ENCODE data around the gene AP1G1.
A peak's percentile ranks its signal among the peaks of the same experiment; 100 is the strongest.
"Not testable (repeated sequence)": the region's sequence is repeated elsewhere in the genome, so short reads cannot be mapped to it uniquely, and the experiment has no call there.

The AP1G1 gene

GRCh38 chr16:71808593-71809459 lies at the start of gene AP1G1:
TSS of gene AP1G1 (minus strand) at chr16:71808834. CDS start at chr16:71789479, 19,355 bp downstream.
- intact Hi-C loops (cut with DNase I), result loop anchor here (5.0 kb wide), 2 partner anchors 73 to 88 kb away; partner anchors contain the start of genes IST1 and ZNF821
- DNase-seq, result peak; percentile 90 to 98 (median 96)

DNA sequence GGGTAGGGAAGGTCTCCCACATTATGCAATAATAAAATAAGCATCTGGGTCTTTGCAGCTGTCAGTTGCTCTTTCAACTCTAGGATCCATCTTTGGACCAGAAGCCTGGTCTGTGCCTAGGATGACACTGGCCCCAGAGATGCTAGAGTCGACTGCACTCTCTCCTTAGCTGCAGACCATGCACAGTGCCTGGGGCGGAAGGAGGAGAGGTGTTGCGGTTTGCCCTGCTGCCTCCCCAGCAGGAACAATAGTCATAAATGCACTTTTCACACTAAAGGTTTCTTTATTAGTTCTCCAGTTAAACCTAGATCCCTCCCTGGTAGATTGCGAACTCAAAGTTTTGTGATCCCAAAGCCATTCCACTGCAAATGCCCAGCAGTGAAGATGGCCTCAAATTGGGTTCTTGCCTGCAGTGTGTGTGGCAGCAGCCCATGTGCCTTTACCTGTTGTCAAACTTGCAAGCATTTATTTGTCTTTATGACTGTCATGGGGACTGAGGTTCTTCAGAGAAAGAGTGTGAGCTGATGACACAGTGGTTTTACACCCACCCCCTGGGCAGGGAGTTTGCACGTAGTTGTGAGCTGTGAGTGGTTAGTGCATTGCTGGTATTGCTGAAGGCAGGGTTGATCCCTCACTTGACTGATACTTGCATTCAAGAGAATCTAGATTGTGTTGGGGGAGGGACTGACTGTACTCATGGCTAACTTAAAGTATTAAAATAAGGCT lies 47.5 kb upstream of the AP1G1 start:
- intact Hi-C loops (cut with DNase I), result no loop called here
- DNase-seq, result no peak

GRCh38 chr16:71854369-71854948 lies 45.8 kb upstream of the AP1G1 start:
- no peak for DNase-seq
- intact Hi-C loops (cut with DNase I), result no loop called here

DNA sequence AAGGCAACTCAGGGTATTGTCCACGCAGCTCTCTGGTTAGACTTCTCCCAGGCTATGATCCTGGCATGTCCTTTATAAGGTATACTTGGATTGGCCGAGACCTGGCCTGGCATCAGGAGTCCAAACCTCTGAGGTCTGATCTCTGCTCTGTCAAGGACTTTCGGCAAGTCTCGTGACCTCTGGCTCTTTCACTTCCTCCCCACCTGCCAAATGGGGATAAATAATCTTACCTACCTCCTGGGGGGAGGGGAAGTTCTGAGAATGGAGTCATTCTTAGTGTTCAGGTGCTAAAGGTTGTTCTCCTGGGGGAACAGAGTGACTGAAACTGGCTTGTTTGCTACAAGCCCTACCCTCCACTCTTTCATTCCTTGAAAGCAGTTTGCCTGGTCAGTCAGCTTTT lies 44.8 kb upstream of the AP1G1 start:
- intact Hi-C loops (cut with DNase I), result no loop called here

DNA sequence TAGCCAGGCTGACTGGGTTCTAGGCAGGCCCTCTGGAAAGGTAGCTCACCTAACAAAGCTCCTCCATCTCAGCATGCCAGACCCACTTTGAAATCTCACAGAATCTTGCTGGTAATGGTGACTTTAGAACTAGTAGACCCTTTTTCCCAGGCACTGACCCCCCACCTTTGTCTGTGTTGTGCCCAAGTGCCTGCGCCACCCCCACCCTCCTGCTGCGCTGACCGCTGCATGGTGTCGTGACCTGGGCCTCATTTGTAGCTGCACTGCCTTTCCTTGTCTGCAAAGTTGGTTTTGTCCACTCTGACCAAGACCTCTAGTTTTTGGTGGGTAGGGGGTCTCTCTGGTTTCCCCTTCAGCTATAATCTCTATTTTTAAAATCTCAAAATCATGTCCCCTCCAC lies 43.9 kb upstream of the AP1G1 start:
- intact Hi-C loops (cut with DNase I), result no loop called here
- DNase-seq, result no peak

More for the DNA sequence above, 44.8 kb upstream of the AP1G1 start:
- no peak for DNase-seq

- no peak for DNase-seq
- intact Hi-C loops (cut with DNase I), result no loop called here
Measured at GRCh38 chr16:71852158-71852557, 43.5 kb upstream of the AP1G1 start.

- intact Hi-C loops (cut with DNase I), result no loop called here
- DNase-seq, result no peak
Measured at GRCh38 chr16:71851746-71852145, 43.1 kb upstream of the AP1G1 start.

DNA sequence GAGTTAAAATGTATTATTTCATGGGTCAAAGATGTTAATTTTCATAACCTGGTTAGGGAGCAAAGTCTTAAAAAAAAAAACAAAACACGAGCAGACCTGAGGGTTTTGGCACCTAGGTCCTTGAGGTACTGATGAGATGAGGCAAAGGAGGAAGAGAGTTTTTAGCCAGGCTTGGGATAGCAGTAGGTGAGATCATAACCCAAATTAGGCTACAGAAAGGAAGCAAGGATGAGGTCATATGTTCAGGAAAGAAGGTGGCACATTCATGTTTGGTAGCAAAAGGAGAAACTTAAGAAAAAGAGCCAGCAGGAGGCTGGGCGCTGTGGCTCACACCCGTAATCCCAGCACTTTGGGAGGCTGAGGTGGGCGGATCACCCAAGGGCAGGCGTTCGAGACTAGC lies 40.0 kb upstream of the AP1G1 start:
- DNase-seq, result no peak
- intact Hi-C loops (cut with DNase I), result loop anchor here (5.0 to 10.0 kb wide), 2 partner anchors 36 to 46 kb away; partner anchors contain the start of gene IST1

DNA sequence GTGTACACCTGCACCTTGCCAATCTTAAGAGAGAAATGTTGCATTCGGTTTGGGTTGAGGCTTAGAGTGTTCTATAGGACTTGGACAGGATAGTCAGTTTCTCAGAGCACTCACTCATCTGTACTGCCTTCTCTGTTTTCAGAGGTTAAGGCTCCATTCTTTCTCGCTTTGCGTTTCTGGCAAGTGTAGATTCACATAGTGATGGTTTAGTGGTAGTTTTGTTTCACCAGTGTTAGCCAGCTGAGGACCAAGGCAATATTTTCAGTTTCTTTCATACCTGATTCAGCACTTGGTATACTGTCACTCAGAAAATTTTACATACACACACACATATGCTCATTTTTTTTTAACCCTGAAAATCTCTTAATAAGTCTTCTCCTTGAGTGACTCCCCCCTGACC lies 38.5 kb upstream of the AP1G1 start:
- intact Hi-C loops (cut with DNase I), result loop anchor here (5.0 to 10.0 kb wide), 2 partner anchors 35 to 48 kb away; partner anchors contain the start of gene IST1
- DNase-seq, result no peak

- intact Hi-C loops (cut with DNase I), result loop anchor here (5.0 to 10.0 kb wide), 2 partner anchors 34 to 48 kb away; partner anchors contain the start of gene IST1
- peak in 21 of 42 donors; percentile 1 to 45 (median 16) for DNase-seq
Measured at GRCh38 chr16:71846431-71846830, 37.8 kb upstream of the AP1G1 start.

GRCh38 chr16:71845639-71846430 lies 37.2 kb upstream of the AP1G1 start, which contains the start of gene ATXN1L:
TSS of gene ATXN1L (plus strand) at chr16:71845976. CDS start at chr16:71849741, 3,765 bp downstream.
- DNase-seq, result peak; percentile 70 to 97 (median 92)
- intact Hi-C loops (cut with DNase I), result loop anchor here (5.0 to 10.0 kb wide), 2 partner anchors 34 to 49 kb away; partner anchors contain the start of gene IST1

DNA sequence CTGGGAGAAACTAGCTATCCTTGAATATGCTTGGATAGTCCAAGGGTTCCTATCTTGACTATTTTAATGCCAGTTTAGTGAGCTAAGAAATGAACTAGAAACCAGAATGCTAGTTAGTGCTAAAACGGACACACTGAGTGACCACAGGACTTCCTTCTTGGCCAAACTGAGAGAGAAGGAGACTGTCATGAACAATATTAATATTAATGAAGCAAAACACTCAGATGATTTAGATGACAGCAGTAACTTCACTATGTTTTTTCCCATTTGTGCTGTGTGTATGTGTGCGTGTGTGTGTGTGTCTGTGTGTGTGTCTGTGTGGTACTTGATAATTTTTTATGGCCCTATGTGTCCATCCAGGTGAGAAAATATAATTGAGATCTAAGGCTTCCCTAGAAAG lies 34.9 kb upstream of the AP1G1 start:
- intact Hi-C loops (cut with DNase I), result loop anchor here (10.0 kb wide), 1 partner anchor 51 kb away; the partner anchor contains the start of gene IST1
- DNase-seq, result no peak

- intact Hi-C loops (cut with DNase I), result loop anchor here (10.0 kb wide), 1 partner anchor 55 kb away; the partner anchor contains the start of gene IST1
- no peak for DNase-seq
Measured at GRCh38 chr16:71840052-71840451, 31.4 kb upstream of the AP1G1 start.

GRCh38 chr16:71837150-71837549 lies 28.5 kb upstream of the AP1G1 start:
- intact Hi-C loops (cut with DNase I), result no loop called here
- no peak for DNase-seq

DNA sequence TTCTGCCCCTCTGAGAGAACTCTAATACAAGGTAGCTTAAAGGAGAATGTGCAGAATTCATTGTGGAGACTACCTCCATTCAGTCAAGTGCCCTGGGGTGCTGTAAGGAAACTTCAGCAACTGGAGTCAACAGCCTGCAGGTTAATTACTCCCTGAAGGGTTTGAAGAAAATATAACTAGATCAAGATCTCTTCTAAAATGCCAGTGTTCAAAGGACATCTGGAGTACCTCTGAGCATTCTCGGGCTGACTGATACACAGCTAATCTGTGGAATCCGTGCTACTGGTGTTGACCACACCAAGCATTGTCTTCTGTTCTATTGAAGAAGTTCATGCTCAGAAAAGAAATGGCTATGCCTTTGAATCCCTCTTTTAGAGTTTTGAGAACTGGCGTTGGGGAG lies 25.7 kb upstream of the AP1G1 start:
- intact Hi-C loops (cut with DNase I), result no loop called here
- no peak for DNase-seq

DNA sequence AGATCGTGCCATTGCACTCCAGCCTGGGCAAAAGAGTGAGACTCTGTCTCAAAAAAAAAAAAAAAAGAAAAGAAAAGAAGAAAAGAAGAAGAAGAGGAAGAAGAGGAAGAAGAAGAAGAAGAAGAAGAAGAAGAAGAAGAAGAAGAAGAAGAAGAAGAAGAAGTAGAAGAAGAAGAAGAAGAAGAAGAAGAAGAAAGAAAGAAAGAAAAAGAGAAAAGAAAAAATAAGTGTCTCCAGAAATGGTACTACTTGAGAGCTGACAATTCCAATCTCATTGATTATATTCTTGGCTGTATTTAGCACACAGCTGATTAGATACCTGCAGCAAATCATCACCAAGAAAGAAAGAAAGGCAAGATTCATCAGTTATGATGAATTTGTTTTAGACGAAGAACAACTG lies 23.5 kb upstream of the AP1G1 start:
- DNase-seq; intact Hi-C loops (cut with DNase I): not testable (repeated sequence)

DNA sequence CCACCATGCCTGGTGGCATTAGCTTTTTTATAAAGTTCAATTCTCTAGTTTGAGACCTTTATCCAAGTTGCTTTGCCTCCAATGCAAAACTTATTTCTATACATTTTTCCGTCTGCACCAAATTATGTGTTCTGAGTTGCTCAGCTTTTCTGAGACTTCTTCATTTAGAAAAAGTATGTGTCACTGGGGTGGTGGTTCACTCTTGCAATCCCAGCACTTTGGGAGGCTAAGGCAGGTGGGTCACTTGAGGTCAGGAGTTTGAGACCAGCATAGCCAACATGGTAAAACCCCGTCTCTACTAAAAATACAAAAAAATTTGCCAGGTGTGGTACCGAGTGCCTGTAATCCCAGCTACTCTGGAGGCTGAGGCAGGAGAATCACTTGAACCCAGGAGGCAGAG lies 23.1 kb upstream of the AP1G1 start:
- intact Hi-C loops (cut with DNase I); DNase-seq: not testable (repeated sequence)

DNA sequence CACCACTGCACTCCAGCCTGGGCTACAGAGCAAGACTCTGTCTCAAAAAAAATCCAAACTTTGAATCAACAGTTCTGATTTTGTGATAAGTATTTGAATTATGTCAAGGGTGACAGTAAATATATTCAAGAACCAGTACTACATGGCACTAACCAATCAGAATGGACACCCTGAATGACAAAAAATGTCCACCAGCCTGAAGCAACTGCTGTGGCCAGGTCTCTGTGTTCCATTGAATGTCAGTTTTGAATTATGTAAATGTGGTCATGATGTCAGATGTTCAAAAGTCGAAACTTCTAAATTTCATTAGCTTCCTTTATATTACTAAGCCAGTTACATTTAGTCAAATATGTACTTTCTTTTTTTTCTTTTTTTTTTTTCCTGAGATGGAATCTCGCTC lies 21.7 kb upstream of the AP1G1 start:
- no peak for DNase-seq
- intact Hi-C loops (cut with DNase I), result no loop called here

Measured in head of caudate nucleus (tissue), 42 donors.